ENCODE data around the gene BROX.

DNA sequence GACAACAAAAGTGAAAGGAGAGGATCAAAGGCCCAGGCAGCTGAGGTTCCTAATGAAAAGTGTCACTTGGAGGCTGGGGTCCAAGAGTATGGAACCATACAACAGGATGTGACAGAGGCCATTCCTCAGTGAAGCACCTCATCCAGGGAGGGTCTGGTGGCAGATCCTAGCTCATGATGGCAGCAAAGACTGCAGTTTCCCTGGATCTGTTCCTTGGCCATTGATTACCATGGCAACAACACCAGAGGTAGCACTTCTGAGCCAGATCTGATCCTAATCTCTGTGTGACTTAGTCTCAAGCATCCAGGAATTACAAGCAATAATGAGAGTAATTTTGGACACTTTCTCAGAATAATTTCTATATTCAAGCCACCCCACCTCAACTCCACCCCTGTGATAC lies 37.6 kb downstream of the BROX start:
- TF ChIP-seq, protein P1, sequence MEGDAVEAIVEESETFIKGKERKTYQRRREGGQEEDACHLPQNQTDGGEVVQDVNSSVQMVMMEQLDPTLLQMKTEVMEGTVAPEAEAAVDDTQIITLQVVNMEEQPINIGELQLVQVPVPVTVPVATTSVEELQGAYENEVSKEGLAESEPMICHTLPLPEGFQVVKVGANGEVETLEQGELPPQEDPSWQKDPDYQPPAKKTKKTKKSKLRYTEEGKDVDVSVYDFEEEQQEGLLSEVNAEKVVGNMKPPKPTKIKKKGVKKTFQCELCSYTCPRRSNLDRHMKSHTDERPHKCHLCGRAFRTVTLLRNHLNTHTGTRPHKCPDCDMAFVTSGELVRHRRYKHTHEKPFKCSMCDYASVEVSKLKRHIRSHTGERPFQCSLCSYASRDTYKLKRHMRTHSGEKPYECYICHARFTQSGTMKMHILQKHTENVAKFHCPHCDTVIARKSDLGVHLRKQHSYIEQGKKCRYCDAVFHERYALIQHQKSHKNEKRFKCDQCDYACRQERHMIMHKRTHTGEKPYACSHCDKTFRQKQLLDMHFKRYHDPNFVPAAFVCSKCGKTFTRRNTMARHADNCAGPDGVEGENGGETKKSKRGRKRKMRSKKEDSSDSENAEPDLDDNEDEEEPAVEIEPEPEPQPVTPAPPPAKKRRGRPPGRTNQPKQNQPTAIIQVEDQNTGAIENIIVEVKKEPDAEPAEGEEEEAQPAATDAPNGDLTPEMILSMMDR (IDR thresholded peaks at IDR 0.05) = no peak
- TF ChIP-seq POLR2AphosphoS5 (IDR thresholded peaks at IDR 0.05) = no peak
- TF ChIP-seq POLR2A (IDR thresholded peaks at IDR 0.05) = no peak
